SK-N-SH treated with all-trans-retinoic acid at 6 μM for 48 hours (cell line): ENCODE data around the gene SHB.

Experiments
- ATAC-seq: fragments of 200-7000 bp; cut with Tn5 transposase; 3 replicates; pipeline ENCODE4 v1.9.1; 2020; ENCODE audit warnings: mild to moderate bottlenecking, moderate library complexity
- BACH2 ChIP-seq: fragments of 250-450 bp; sonication (Bioruptor Pico); IDR thresholded peaks from 2 replicates; pipeline ENCODE4 v1.9.0; 2021; ENCODE audit warnings: mild to moderate bottlenecking, borderline replicate concordance
- CSDC2 ChIP-seq: fragments of 250-450 bp; sonication (Bioruptor Pico); IDR thresholded peaks from 2 replicates; pipeline ENCODE4 v1.5.0; 2020; ENCODE audit warnings: mild to moderate bottlenecking, moderate library complexity
- GLIS3 ChIP-seq: fragments of 250-450 bp; sonication (Bioruptor Pico); IDR thresholded peaks from 2 replicates; pipeline ENCODE4 v1.5.0; 2020; ENCODE audit warnings: mild to moderate bottlenecking, moderate library complexity
- ISL1 ChIP-seq: fragments of 250-450 bp; sonication (Bioruptor Pico); IDR thresholded peaks from 2 replicates; pipeline ENCODE4 v2.1.2; 2022; ENCODE audit warnings: mild to moderate bottlenecking, moderate library complexity
- OSR1 ChIP-seq: fragments of 250-450 bp; sonication (Bioruptor Pico); IDR thresholded peaks from 2 replicates; pipeline ENCODE4 v1.8.0; 2022; ENCODE audit warnings: moderate library complexity, mild to moderate bottlenecking, inconsistent platforms
- RARB ChIP-seq: fragments of 250-450 bp; sonication (Bioruptor Pico); IDR thresholded peaks from 2 replicates; pipeline ENCODE4 v1.8.0; 2021; ENCODE audit warnings: mild to moderate bottlenecking, moderate library complexity
- SNAI2 ChIP-seq: fragments of 250-450 bp; sonication (Bioruptor Pico); IDR thresholded peaks from 2 replicates; pipeline ENCODE4 v1.5.0; 2020; ENCODE audit warnings: mild to moderate bottlenecking, moderate library complexity
- TCF4 ChIP-seq: fragments of 250-450 bp; sonication (Bioruptor Pico); IDR thresholded peaks from 2 replicates; pipeline ENCODE4 v1.8.0; 2021; ENCODE audit warnings: mild to moderate bottlenecking, moderate library complexity, borderline replicate concordance
- TOX ChIP-seq: fragments of 250-450 bp; sonication (Bioruptor Pico); IDR thresholded peaks from 2 replicates; pipeline ENCODE4 v1.8.0; 2021; ENCODE audit warnings: mild to moderate bottlenecking, moderate library complexity, borderline replicate concordance
- ZC3H10 ChIP-seq: fragments of 250-450 bp; sonication (Bioruptor Pico); IDR thresholded peaks from 2 replicates; pipeline ENCODE4 v1.5.1; 2021; ENCODE audit warnings: mild to moderate bottlenecking, moderate library complexity
- ZFP30 ChIP-seq: fragments of 450-650 bp; formaldehyde crosslinking; IDR thresholded peaks from 2 replicates; pipeline ENCODE4 v1.5.0; 2022; ENCODE audit warnings: mild to moderate bottlenecking, moderate library complexity
- ZNF565 ChIP-seq: fragments of 450-650 bp; formaldehyde crosslinking; conservative IDR thresholded peaks from 2 replicates; pipeline ENCODE4 v1.5.0; 2020; ENCODE audit warnings: low read depth, mild to moderate bottlenecking, moderate library complexity
- ZNF70 ChIP-seq: fragments of 450-650 bp; formaldehyde crosslinking; IDR thresholded peaks from 2 replicates; pipeline ENCODE4 v1.5.0; 2020; ENCODE audit warnings: mild to moderate bottlenecking, moderate library complexity
- ZNF8 ChIP-seq: fragments of 450-650 bp; formaldehyde crosslinking; IDR thresholded peaks from 2 replicates; pipeline ENCODE4 v1.5.0; 2020; ENCODE audit warnings: mild to moderate bottlenecking, moderate library complexity
- TF ChIP-seq, protein P1 (sequence below): fragments of 250-450 bp; sonication (Bioruptor Pico); IDR thresholded peaks from 2 replicates; pipeline ENCODE4 v1.5.0; 2020; ENCODE audit warnings: mild to moderate bottlenecking, moderate library complexity
- TF ChIP-seq, protein P2 (sequence below): fragments of 250-450 bp; sonication (Bioruptor Pico); IDR thresholded peaks from 2 replicates; pipeline ENCODE4 v1.8.0; 2020; ENCODE audit warnings: mild to moderate bottlenecking, moderate library complexity, borderline replicate concordance
- TF ChIP-seq, protein P3 (sequence below): fragments of 250-450 bp; sonication (Bioruptor Pico); IDR thresholded peaks from 2 replicates; pipeline ENCODE4 v1.5.1; 2020; ENCODE audit warnings: low read depth, mild to moderate bottlenecking, moderate library complexity
- TF ChIP-seq, protein P4 (sequence below): fragments of 250-450 bp; sonication (Bioruptor Pico); IDR thresholded peaks from 2 replicates; pipeline ENCODE4 v1.5.1; 2021; ENCODE audit warnings: mild to moderate bottlenecking, moderate library complexity

The SHB gene

DNA sequence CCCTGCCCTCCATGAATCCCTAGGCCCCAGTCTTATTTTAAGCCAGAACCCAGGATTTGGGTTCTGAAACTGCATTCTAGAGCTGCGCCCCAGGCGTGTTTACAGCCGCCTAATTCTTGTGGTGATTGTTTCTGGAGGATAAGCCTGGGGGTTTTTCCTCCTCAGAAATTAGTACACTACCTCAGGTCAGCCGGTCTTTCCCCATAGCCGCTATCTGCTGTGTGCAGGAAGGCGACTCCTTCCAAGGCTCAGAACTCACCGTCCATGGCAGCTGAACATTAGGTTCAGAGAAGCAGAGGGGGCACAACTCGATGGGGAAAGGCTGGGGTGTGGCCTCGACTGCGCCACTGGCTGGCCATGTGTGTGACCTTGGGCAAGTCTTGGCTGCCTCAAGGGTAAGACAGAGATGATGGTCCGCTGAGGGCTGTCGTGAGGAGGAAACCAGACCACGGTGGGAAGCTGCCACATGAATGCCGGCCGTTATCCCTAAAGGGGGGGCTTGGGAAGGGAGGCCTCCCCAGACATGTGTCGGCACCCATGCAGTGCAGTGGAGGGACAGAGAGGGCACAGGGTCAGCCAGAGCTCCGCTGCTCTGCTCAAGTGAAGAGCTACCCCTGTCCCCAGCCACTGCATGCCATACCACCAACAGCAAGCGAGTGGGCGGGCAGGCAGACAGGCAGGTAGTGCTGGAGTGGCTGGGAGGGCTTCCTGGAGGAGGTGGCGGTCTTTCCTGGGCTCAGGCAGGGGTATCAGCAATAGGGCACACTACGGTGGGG, 28.9 kb downstream of the SHB start:
- TF ChIP-seq ZC3H10 (CRISPR knock-in tag) = no peak
- TF ChIP-seq TOX (CRISPR knock-in tag) = no peak
- no peak for ATAC-seq

DNA sequence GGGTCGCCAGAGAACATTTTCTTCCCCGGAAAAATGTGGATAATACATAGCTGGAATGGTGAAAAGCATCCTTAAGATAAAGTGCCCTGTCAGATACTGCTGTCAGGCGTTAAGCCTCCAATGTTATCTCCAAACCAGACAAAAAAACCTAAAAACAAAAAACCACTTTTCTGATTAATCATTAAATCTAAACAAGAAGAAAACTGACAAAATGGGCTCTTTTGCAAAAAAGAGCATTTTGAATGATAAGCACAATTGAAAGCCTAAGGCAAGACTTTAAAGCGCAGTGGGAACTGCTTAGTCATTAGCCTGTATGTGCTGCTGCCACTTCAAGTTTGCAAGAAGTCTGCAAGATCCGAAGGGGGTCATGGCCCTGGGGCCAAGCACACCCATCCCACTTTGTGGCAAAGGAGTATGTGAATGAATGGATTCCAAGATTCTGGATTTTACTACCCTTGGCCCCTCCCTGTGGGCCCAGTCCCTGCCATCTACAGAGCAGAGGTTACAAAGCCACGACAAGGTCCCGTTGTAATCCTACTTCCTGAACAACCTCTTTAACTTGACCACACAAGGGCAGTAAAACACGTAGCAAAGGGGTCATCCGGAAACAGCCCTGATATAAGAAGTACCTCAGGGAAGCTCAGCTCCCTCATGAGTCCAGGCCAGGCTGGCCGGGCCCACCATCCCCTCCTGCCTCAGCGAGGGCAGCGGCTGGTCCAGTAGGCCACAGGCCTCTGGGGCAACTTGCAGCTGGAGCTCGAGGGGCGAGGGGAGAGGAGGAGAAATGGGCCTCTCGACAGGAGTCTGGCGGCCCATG, 29.7 kb downstream of the SHB start:
- ATAC-seq = peak; percentile 58
- TF ChIP-seq BACH2 (CRISPR knock-in tag) = no peak
- TF ChIP-seq ISL1 (CRISPR knock-in tag) = peak; percentile 39
- TF ChIP-seq, protein P1, sequence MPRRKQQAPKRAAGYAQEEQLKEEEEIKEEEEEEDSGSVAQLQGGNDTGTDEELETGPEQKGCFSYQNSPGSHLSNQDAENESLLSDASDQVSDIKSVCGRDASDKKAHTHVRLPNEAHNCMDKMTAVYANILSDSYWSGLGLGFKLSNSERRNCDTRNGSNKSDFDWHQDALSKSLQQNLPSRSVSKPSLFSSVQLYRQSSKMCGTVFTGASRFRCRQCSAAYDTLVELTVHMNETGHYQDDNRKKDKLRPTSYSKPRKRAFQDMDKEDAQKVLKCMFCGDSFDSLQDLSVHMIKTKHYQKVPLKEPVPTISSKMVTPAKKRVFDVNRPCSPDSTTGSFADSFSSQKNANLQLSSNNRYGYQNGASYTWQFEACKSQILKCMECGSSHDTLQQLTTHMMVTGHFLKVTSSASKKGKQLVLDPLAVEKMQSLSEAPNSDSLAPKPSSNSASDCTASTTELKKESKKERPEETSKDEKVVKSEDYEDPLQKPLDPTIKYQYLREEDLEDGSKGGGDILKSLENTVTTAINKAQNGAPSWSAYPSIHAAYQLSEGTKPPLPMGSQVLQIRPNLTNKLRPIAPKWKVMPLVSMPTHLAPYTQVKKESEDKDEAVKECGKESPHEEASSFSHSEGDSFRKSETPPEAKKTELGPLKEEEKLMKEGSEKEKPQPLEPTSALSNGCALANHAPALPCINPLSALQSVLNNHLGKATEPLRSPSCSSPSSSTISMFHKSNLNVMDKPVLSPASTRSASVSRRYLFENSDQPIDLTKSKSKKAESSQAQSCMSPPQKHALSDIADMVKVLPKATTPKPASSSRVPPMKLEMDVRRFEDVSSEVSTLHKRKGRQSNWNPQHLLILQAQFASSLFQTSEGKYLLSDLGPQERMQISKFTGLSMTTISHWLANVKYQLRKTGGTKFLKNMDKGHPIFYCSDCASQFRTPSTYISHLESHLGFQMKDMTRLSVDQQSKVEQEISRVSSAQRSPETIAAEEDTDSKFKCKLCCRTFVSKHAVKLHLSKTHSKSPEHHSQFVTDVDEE (CRISPR knock-in tag) = peak; percentile 3

DNA sequence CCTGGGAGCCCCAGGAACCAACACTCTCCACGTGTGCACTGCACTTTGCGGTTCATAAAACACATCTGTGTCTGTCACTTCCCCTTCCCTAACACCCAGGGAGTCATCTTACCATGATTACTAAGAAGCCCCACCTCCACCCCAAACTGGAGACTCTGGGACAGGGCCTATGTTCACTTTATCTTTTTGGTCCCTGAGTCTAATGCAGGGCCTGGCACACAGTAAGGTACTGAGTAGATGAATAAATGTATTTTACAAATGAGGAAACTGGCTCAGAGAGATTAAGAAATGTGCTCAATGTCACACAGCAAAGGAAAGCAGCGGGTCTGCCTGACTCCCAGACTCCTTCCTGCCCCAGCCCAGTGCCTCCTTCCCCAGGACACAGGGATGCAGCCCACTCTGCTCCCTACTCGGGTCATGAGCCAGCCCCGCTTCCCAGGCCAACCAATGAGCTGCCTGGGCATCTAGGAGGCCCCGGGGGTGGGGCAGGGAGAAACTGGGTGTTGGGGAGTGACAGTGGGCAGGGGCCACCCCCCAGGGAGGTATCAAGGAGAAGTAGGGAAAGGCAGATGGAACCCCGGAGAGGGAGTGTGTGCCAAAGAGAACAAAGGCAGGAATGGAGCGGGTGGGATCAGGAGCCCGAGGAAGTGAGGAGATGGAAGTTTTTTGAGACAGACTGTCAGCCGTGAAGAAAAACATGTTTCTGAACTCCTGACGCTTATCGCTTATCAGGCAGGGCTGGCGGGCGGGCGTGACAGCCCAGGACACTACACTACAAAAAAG, 30.5 kb downstream of the SHB start:
- peak; percentile 33 for ATAC-seq
- TF ChIP-seq TCF4 = 0 out of 2 replicates have a peak, but pooled peaks have one; percentile 40
- TF ChIP-seq, protein P2, sequence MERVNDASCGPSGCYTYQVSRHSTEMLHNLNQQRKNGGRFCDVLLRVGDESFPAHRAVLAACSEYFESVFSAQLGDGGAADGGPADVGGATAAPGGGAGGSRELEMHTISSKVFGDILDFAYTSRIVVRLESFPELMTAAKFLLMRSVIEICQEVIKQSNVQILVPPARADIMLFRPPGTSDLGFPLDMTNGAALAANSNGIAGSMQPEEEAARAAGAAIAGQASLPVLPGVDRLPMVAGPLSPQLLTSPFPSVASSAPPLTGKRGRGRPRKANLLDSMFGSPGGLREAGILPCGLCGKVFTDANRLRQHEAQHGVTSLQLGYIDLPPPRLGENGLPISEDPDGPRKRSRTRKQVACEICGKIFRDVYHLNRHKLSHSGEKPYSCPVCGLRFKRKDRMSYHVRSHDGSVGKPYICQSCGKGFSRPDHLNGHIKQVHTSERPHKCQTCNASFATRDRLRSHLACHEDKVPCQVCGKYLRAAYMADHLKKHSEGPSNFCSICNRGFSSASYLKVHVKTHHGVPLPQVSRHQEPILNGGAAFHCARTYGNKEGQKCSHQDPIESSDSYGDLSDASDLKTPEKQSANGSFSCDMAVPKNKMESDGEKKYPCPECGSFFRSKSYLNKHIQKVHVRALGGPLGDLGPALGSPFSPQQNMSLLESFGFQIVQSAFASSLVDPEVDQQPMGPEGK (CRISPR knock-in tag) = peak; percentile 64; the same call in 1 of the 2 replicates
- no peak for TF ChIP-seq GLIS3 (CRISPR knock-in tag)
- TF ChIP-seq SNAI2 (CRISPR knock-in tag) = 0 out of 2 replicates have a peak, but pooled peaks have one; percentile 5
- TF ChIP-seq, protein P1 (CRISPR knock-in tag) = peak; percentile 55; the same call in 1 of the 2 replicates
- TF ChIP-seq OSR1 (CRISPR knock-in tag) = no peak
- TF ChIP-seq, protein P3, sequence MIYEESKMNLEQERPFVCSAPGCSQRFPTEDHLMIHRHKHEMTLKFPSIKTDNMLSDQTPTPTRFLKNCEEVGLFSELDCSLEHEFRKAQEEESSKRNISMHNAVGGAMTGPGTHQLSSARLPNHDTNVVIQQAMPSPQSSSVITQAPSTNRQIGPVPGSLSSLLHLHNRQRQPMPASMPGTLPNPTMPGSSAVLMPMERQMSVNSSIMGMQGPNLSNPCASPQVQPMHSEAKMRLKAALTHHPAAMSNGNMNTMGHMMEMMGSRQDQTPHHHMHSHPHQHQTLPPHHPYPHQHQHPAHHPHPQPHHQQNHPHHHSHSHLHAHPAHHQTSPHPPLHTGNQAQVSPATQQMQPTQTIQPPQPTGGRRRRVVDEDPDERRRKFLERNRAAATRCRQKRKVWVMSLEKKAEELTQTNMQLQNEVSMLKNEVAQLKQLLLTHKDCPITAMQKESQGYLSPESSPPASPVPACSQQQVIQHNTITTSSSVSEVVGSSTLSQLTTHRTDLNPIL (CRISPR knock-in tag) = 0 out of 2 replicates have a peak, but pooled peaks have one; percentile 33

DNA sequence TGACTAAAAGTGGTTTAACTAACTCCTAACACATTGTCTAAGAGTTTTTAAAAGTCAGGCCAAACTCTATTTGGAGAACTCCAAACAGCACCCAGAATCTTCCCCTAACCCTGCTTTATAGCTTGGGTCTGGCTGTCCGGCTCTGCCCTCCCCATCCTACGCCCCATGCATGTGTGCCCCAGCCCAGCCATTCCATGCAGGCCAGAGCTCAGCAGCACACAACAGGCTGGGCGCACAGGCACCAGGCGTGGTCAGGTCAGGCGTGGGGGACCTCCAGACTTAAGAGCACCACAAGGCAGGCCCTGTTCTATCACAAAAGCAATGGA, 31.1 kb downstream of the SHB start:
- no peak for ATAC-seq
- TF ChIP-seq RARB (CRISPR knock-in tag) (no peak), ISL1 (CRISPR knock-in tag) (no peak), ZNF565 (CRISPR knock-in tag) (no peak), TCF4 (no peak), CSDC2 (CRISPR knock-in tag) (no peak), ZNF8 (CRISPR knock-in tag) (no peak), SNAI2 (CRISPR knock-in tag) (no peak), ZFP30 (CRISPR knock-in tag) (no peak), ZNF70 (CRISPR knock-in tag) (no peak), OSR1 (CRISPR knock-in tag) (no peak), BACH2 (CRISPR knock-in tag) (no peak), GLIS3 (CRISPR knock-in tag) (no peak)
- TF ChIP-seq, protein P3 (CRISPR knock-in tag) = no peak
- TF ChIP-seq, protein P4, sequence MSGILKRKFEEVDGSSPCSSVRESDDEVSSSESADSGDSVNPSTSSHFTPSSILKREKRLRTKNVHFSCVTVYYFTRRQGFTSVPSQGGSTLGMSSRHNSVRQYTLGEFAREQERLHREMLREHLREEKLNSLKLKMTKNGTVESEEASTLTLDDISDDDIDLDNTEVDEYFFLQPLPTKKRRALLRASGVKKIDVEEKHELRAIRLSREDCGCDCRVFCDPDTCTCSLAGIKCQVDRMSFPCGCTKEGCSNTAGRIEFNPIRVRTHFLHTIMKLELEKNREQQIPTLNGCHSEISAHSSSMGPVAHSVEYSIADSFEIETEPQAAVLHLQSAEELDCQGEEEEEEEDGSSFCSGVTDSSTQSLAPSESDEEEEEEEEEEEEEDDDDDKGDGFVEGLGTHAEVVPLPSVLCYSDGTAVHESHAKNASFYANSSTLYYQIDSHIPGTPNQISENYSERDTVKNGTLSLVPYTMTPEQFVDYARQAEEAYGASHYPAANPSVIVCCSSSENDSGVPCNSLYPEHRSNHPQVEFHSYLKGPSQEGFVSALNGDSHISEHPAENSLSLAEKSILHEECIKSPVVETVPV (CRISPR knock-in tag) = no peak
- TF ChIP-seq, protein P2 (CRISPR knock-in tag) = no peak
